Measurements from ENCODE around the gene CHD6.

GRCh38 chr20:41361757-41362747 lies 256.1 kb downstream of the CHD6 start:
- TF ChIP-seq POLR2AphosphoS5 (IDR thresholded peaks at IDR 0.05; ENCODE audit: low read depth, low read length) (no peak), POLR2A (IDR thresholded peaks at IDR 0.05; ENCODE audit: low read depth, low read length) (no peak)

Data from GM12892 (cell line).